HepG2 (cell line): ENCODE measurements around the gene KHK. TPM values are rescaled to one million over a fixed set of nuclear protein-coding genes. Genes with fewer than 3 reads are reported as not detected.
A peak's percentile ranks its signal among the peaks of the same experiment; 100 is the strongest.

Experiments used
- ARID2 ChIP-seq: sonication (generic); formaldehyde crosslinking; IDR thresholded peaks from 2 replicates; pipeline ENCODE4 v1.8.1; 2022; ENCODE audit warnings: mild to moderate bottlenecking, missing genetic modification reagents, borderline replicate concordance
- BRD4 ChIP-seq: sonication (generic); formaldehyde crosslinking; IDR thresholded peaks from 2 replicates; pipeline ENCODE4 v1.4.0; 2020; ENCODE audit warnings: missing genetic modification reagents
- CBX1 ChIP-seq: IDR thresholded peaks from one replicate; pipeline ENCODE4 v1.6.1; 2016; ENCODE audit warnings: antibody characterized with exemption, low read depth
- KDM5B ChIP-seq: sonication (generic); formaldehyde crosslinking; IDR thresholded peaks from 2 replicates; pipeline ENCODE4 v1.4.0; 2020; ENCODE audit warnings: missing genetic modification reagents, mild to moderate bottlenecking, borderline replicate concordance
- KIAA2018 ChIP-seq: sonication (generic); formaldehyde crosslinking; IDR thresholded peaks from 2 replicates; pipeline ENCODE4 v1.5.0; 2020; ENCODE audit warnings: mild to moderate bottlenecking, missing genetic modification reagents, borderline replicate concordance
- NCOA2 ChIP-seq: sonication (generic); formaldehyde crosslinking; IDR thresholded peaks from 2 replicates; pipeline ENCODE4 v1.8.0; 2022; ENCODE audit warnings: inconsistent platforms
- NFE2L1 ChIP-seq: sonication (generic); formaldehyde crosslinking; IDR thresholded peaks from 2 replicates; pipeline ENCODE4 v1.4.0; 2020; ENCODE audit warnings: missing genetic modification reagents, mild to moderate bottlenecking, borderline replicate concordance
- RARG ChIP-seq: sonication (generic); formaldehyde crosslinking; IDR thresholded peaks from 2 replicates; pipeline ENCODE4 v1.4.0; 2020; ENCODE audit warnings: low read depth, mild to moderate bottlenecking, missing genetic modification reagents
- SALL2 ChIP-seq: sonication (generic); formaldehyde crosslinking; IDR thresholded peaks from 2 replicates; pipeline ENCODE4 v1.8.1; 2023; ENCODE audit warnings: mild to moderate bottlenecking, missing genetic modification reagents, inconsistent platforms
- SRSF4 ChIP-seq: fragments of 200-400 bp; formaldehyde crosslinking; IDR thresholded peaks from one replicate; pipeline ENCODE4 v1.6.1; 2018; ENCODE audit warnings: mild to moderate bottlenecking, low read depth, low read length, moderate library complexity; ENCODE audit not compliant: poor library complexity, severe bottlenecking
- TMF1 ChIP-seq: sonication (generic); formaldehyde crosslinking; IDR thresholded peaks from 2 replicates; pipeline ENCODE4 v1.8.1; 2022; ENCODE audit warnings: low read depth, missing genetic modification reagents
- ZGPAT ChIP-seq: IDR thresholded peaks from 2 replicates; pipeline ENCODE4 v1.6.1; 2016; ENCODE audit warnings: mild to moderate bottlenecking
- ZNF275 ChIP-seq: sonication (generic); formaldehyde crosslinking; IDR thresholded peaks from 2 replicates; pipeline ENCODE4 v1.8.0; 2022; ENCODE audit warnings: missing genetic modification reagents, mild to moderate bottlenecking, inconsistent platforms, borderline replicate concordance
- ZNF607 ChIP-seq: sonication (generic); formaldehyde crosslinking; IDR thresholded peaks from 2 replicates; pipeline ENCODE4 v1.5.1; 2020; ENCODE audit warnings: missing genetic modification reagents, mild to moderate bottlenecking, borderline replicate concordance
- ZNF720 ChIP-seq: sonication (generic); formaldehyde crosslinking; IDR thresholded peaks from 2 replicates; pipeline ENCODE4 v1.4.0; 2020; ENCODE audit warnings: missing genetic modification reagents
- ZNF747 ChIP-seq: sonication (generic); formaldehyde crosslinking; IDR thresholded peaks from 2 replicates; pipeline ENCODE4 v1.8.1; 2023; ENCODE audit warnings: missing genetic modification reagents, mild to moderate bottlenecking, borderline replicate concordance
- ZNF83 ChIP-seq: sonication (generic); formaldehyde crosslinking; IDR thresholded peaks from 2 replicates; pipeline ENCODE4 v1.4.0; 2020; ENCODE audit warnings: missing genetic modification reagents, mild to moderate bottlenecking, borderline replicate concordance
- polyA plus RNA-seq, 8 experiments: library from polyadenylated mRNA; depleted of rRNA in 3 of 8; stranded (reverse) in 7 of 8; unstranded in 1 of 8; fragments of >200 nt; fragmentation: Illumina TruSeq in 4 of 8; extraction: Trizol in 4 of 8; gene quantifications; 2 replicates each; pipeline versions ENCODE4 v1.2.1 to v1.2.3, GENCODE V29; 2011 to 2016; ENCODE audit warnings: low read depth in 4 of 8, missing spikeins in 1 of 8, mixed read lengths in 1 of 8; ENCODE audit not compliant: insufficient read depth in 1 of 8
- total RNA-seq, 5 experiments: library from RNA; depleted of rRNA; stranded (reverse); fragments of >200 nt; fragmentation: Illumina TruSeq; extraction: Trizol; gene quantifications; 2 replicates each; pipeline ENCODE4 v1.2.3, GENCODE V29; 2016; ENCODE audit warnings: low read depth in 1 of 5

Gene KHK
- total and polyA plus RNA-seq, 2 of the 13 experiments (the other 11 are each of a cell fraction or from before 2014, with no cell fraction given) = 40.9 to 99.2 TPM

- TF ChIP-seq KIAA2018 (CRISPR knock-in tag) = 0 out of 2 replicates have a peak, but pooled peaks have one; percentile 51
- no peak for TF ChIP-seq SRSF4
- 0 out of 2 replicates have a peak, but pooled peaks have one; percentile 83 for TF ChIP-seq BRD4 (CRISPR knock-in tag)
- no peak for TF ChIP-seq ZNF83 (CRISPR knock-in tag)
- 0 out of 2 replicates have a peak, but pooled peaks have one; percentile 14 for TF ChIP-seq TMF1 (CRISPR knock-in tag)
- TF ChIP-seq KDM5B (CRISPR knock-in tag) = peak; percentile 97
- 0 out of 2 replicates have a peak, but pooled peaks have one; percentile 30 for TF ChIP-seq ARID2 (CRISPR knock-in tag)
- TF ChIP-seq ZNF747 = no peak
- 0 out of 2 replicates have a peak, but pooled peaks have one; percentile 76 for TF ChIP-seq RARG (CRISPR knock-in tag)
- no peak for TF ChIP-seq NCOA2 (CRISPR knock-in tag)
- TF ChIP-seq ZNF720 (CRISPR knock-in tag) = no peak
- TF ChIP-seq CBX1 = no peak
- TF ChIP-seq ZNF275 (CRISPR knock-in tag) = peak; percentile 91
- no peak for TF ChIP-seq NFE2L1 (CRISPR knock-in tag)
- peak; percentile 29; the same call in 1 of the 2 replicates for TF ChIP-seq SALL2 (CRISPR knock-in tag)
- TF ChIP-seq ZGPAT (CRISPR knock-in tag) = peak; percentile 72; the same call in 1 of the 2 replicates
- 0 out of 2 replicates have a peak, but pooled peaks have one; percentile 86 for TF ChIP-seq ZNF607 (CRISPR knock-in tag)
These were observed 47.6 kb downstream of the KHK start, which contains the start of gene PREB (continued) for GRCh38 chr2:27133905-27134780.
